ENCODE data around the gene ZNF677.
"Not testable (repeated sequence)": the region's sequence is repeated elsewhere in the genome, so short reads cannot be mapped to it uniquely, and the experiment has no call there.

Gene ZNF677

DNA sequence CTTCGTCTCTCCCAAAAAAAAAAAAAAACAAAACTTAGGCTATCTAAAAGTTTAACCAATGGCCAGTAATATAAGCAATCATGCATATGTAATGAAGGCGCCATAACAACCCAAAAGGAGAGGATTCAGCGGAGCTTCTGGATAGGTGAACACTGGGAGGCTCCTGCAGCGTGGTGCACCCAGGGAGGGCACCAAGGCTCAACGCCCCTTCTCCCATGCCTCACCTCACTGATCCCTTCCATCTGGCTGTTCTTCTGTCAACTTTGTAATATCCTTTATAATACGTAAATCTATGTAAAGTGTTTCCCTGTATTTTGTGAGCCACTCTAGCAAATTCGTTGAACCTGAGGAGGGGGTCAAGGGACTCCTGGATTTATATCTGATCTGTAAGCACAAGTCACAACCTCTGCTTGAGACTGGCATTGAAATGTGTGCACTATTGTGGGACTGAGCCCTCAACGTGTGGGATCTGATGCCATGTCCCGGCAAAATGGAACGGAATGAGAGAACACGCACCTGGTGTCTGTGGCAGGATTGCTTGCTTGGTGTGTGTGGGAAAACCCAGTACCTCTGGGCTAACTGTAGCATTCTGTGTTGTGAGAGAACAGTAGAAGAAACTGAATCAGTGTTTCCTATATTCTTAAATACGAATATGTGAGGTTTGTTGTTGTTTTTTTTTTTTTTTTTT is 61.0 kb downstream of the ZNF677 start:
- DNase-seq = no peak

DNA sequence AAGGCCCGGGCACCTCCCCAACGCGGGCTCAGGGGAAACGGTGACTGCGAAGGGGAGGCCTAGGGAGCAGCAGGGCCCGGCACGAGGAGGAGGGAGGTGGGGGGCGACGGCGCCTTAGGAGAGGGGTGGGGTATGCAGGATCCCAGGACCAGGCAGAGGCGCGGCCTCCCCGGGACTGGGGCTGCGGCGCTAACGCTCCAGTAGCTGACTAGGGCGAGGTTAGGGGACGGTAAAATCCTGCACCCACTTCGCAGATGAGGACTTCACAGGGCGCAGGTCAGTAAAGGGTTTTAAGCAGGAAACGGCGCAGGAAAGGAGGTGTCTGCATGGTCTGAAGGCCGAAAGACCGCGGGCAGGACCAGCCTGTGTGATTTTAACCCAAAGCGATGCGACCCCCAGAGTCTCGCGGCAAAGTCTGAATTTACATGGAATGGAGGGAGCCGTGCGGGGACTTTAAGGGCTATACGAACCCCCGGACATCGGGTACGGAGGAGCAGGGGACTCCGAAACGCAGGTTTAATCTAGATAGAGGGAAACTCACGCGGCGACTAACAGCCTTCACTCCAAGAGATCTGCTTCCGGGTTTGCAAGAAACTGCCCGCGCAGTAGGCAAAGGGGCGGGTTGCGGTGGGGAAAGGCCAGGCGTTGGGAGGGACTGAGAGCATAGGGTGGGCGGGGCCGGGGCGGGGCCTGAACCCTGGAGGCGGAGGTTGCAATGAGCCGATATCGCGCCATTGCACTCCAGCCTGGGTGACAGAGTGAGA is 61.7 kb downstream of the ZNF677 start, which contains the start of gene ZNF665:
TSS of gene ZNF665 (minus strand) at position 588 of the 764 bp plus-strand sequence. CDS start 10,460 bp downstream, outside the sequence.
- DNase-seq = peak; percentile 86

DNA sequence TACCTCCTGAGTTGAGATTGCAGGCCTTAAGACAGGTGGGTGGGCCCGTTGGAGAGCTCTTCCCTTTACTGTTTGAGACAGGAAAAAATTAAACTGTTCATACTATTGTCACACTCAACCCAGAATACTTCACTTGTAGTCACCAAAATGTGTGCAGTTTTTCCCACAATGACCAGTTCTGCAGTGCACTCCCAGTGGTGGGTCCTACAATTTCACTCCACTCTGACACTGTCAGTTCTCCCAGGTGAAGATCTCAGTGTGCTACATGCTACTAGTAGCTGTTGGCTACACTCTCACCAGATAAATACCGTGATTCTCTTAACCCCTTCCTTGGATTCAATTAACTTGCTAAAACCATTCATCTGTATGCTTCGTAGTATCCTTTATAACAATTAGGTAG is 64.4 kb downstream of the ZNF677 start:
- DNase-seq = no peak

DNA sequence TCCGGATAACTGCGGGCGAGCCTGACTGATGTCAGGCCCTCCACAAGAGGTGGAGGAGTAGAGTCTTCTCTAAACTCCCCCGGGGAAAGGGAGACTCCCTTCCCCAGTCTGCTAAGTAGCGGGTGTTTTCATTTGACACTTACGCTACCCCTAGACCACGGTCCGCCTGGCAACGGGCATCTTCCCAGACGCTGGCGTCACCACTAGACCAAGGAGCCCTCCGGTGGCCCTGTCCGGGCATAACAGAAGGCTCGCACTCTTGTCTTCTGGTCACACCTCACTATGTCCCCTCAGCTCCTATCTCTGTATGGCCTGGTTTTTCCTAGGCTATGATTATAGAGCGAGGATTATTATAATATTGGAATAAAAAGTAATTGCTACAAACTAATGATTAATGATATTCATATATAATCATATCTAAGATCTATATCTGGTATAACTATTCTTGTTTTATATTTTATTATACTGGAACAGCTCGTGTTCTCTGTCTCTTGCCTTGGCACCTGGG is 64.9 kb downstream of the ZNF677 start:
- not testable (repeated sequence) for DNase-seq
